GM13977 (cell line): ENCODE data around the gene EXOC3L1.

Experiments used
- DNase-seq: peaks from one replicate; pipeline ENCODE4 v3.0.0; 2012; ENCODE audit warnings: low spot score
- CTCF ChIP-seq: IDR thresholded peaks from 2 replicates; pipeline ENCODE4 v1.5.1; 2012; ENCODE audit warnings: mild to moderate bottlenecking, control low read depth; ENCODE audit not compliant: insufficient read depth; ENCODE audit errors: extremely low read depth, missing control alignments
- in situ Hi-C: fragments of 300-500 bp; cut with MboI; formaldehyde crosslinking; loops from one replicate; pipeline ENCODE4 v1.12.0; 2022; ENCODE audit warnings: low sequenced_read_pairs, low pct_unique_long_range_greater_than_20kb, mixed read lengths, inconsistent platforms; ENCODE audit not compliant: unreplicated experiment

Gene EXOC3L1

GRCh38 chr16:67197704-67198103 lies 7.8 kb upstream of the EXOC3L1 start:
- no peak for TF ChIP-seq CTCF
- no peak for DNase-seq
- in situ Hi-C loops, result no loop called here

GRCh38 chr16:67196881-67197280 lies 6.9 kb upstream of the EXOC3L1 start:
- in situ Hi-C loops, result no loop called here
- TF ChIP-seq CTCF, result no peak
- no peak for DNase-seq

- no peak for DNase-seq
- in situ Hi-C loops, result no loop called here
- no peak for TF ChIP-seq CTCF
Observed at GRCh38 chr16:67195676-67196075, 5.7 kb upstream of the EXOC3L1 start.

- in situ Hi-C loops, result no loop called here
- TF ChIP-seq CTCF, result no peak
- DNase-seq, result no peak
Observed at GRCh38 chr16:67194260-67194659, 4.3 kb upstream of the EXOC3L1 start.

- DNase-seq, result no peak
- in situ Hi-C loops, result no loop called here
- TF ChIP-seq CTCF, result no peak
Observed at GRCh38 chr16:67193536-67193935, 3.6 kb upstream of the EXOC3L1 start.

- DNase-seq, result no peak
- no peak for TF ChIP-seq CTCF
- in situ Hi-C loops, result no loop called here
Observed at GRCh38 chr16:67192781-67193361, 2.9 kb upstream of the EXOC3L1 start.
